GM23338 (cell line): ENCODE data around the gene PRKCQ. TPM values are rescaled to one million over a fixed set of nuclear protein-coding genes. Genes with fewer than 3 reads are reported as not detected.

Experiments
- ATAC-seq: fragments of 200-7000 bp; cut with Tn5 transposase; 3 replicates; pipeline ENCODE4 v1.9.1; 2020
- DNase-seq: peaks from one replicate; pipeline ENCODE4 v3.0.0-alpha.2; 2015; ENCODE audit warnings: low spot score
- H2AFZ ChIP-seq: fragments of 200-600 bp; sonication (generic); 2 replicates; pipeline ENCODE4 v1.8.0; 2016; ENCODE audit warnings: antibody characterized with exemption, mild to moderate bottlenecking, moderate library complexity
- H3F3A ChIP-seq: fragments of 200-600 bp; sonication (generic); replicated peaks from 2 replicates; pipeline ENCODE4 v1.8.0; 2017; ENCODE audit warnings: antibody characterized with exemption, mixed run types, low read depth
- H3K27ac ChIP-seq: fragments of 200-600 bp; sonication (generic); 2 replicates; pipeline ENCODE4 v1.6.1; 2016; ENCODE audit warnings: low read depth
- H3K27me3 ChIP-seq: fragments of 200-600 bp; sonication (generic); 2 replicates; pipeline ENCODE4 v1.8.0; 2016; ENCODE audit warnings: mild to moderate bottlenecking, mixed run types, moderate library complexity; ENCODE audit not compliant: insufficient read depth
- H3K36me3 ChIP-seq: fragments of 200-600 bp; sonication (generic); 2 replicates; pipeline ENCODE4 v1.8.0; 2016; ENCODE audit warnings: mild to moderate bottlenecking; ENCODE audit not compliant: insufficient read depth
- H3K4me1 ChIP-seq: fragments of 200-600 bp; sonication (generic); 2 replicates; pipeline ENCODE4 v1.8.0; 2016; ENCODE audit warnings: mild to moderate bottlenecking, moderate library complexity; ENCODE audit not compliant: insufficient read depth
- H3K4me2 ChIP-seq: fragments of 200-600 bp; sonication (generic); 2 replicates; pipeline ENCODE4 v1.7.1; 2017; ENCODE audit warnings: mixed run types
- H3K4me3 ChIP-seq: fragments of 200-600 bp; sonication (generic); 2 replicates; pipeline ENCODE4 v1.6.1; 2016; ENCODE audit warnings: mixed run types
- H3K79me2 ChIP-seq: fragments of 200-600 bp; sonication (generic); replicated peaks from 2 replicates; pipeline ENCODE4 v1.8.0; 2017; ENCODE audit warnings: mild to moderate bottlenecking; ENCODE audit not compliant: insufficient read depth
- H3K9me2 ChIP-seq: fragments of 200-600 bp; sonication (generic); 2 replicates; pipeline ENCODE4 v1.8.0; 2017; ENCODE audit not compliant: insufficient read depth
- H4K20me1 ChIP-seq: fragments of 200-600 bp; sonication (generic); replicated peaks from 2 replicates; pipeline ENCODE4 v1.8.0; 2017; ENCODE audit warnings: mild to moderate bottlenecking; ENCODE audit not compliant: insufficient read depth
- H3K27ac Mint-ChIP-seq: 2 replicates; pipeline ENCODE4 v1.8.0; 2020; ENCODE audit warnings: inconsistent platforms, mild to moderate bottlenecking, moderate library complexity, mixed read lengths
- H3K27me3 Mint-ChIP-seq: 3 replicates; pipeline ENCODE4 v1.8.0; 2022; ENCODE audit warnings: low read depth, mild to moderate bottlenecking, moderate library complexity, mixed read lengths, inconsistent platforms; ENCODE audit not compliant: insufficient read depth, poor library complexity
- H3K36me3 Mint-ChIP-seq: 3 replicates; pipeline ENCODE4 v1.8.0; 2021; ENCODE audit warnings: low read depth, mild to moderate bottlenecking, inconsistent platforms, moderate library complexity, mixed read lengths
- H3K4me1 Mint-ChIP-seq: 3 replicates; pipeline ENCODE4 v1.8.0; 2020; ENCODE audit warnings: mild to moderate bottlenecking, inconsistent platforms, mixed read lengths
- H3K4me3 Mint-ChIP-seq: 3 replicates; pipeline ENCODE4 v1.8.0; 2021; ENCODE audit warnings: moderate library complexity, mild to moderate bottlenecking, inconsistent platforms, mixed read lengths
- H3K9me3 Mint-ChIP-seq: 3 replicates; pipeline ENCODE4 v1.8.0; 2020; ENCODE audit warnings: moderate library complexity, mild to moderate bottlenecking, inconsistent platforms, mixed read lengths
- CREB1 ChIP-seq: fragments of 250-450 bp; sonication (Bioruptor Pico); IDR thresholded peaks from 2 replicates; pipeline ENCODE4 v1.5.0; 2020; ENCODE audit warnings: low read depth, mild to moderate bottlenecking, moderate library complexity
- EZH2phosphoT487 ChIP-seq: fragments of 200-600 bp; sonication (generic); IDR thresholded peaks from one replicate; pipeline ENCODE4 v1.8.1; 2018; ENCODE audit warnings: antibody characterized with exemption; ENCODE audit not compliant: unreplicated experiment
- JUNB ChIP-seq: IDR thresholded peaks from one replicate; pipeline ENCODE4 v1.6.1; 2016; ENCODE audit warnings: antibody characterized with exemption; ENCODE audit not compliant: unreplicated experiment
- ZNF331 ChIP-seq: fragments of 250-450 bp; sonication (Bioruptor Pico); IDR thresholded peaks from 2 replicates; pipeline ENCODE4 v1.5.0; 2020; ENCODE audit warnings: low read depth, mild to moderate bottlenecking, moderate library complexity
- polyA plus RNA-seq: library from polyadenylated mRNA; unstranded; fragments of >200 nt; fragmentation: Nextera tagmentation; extraction: Ambion mirVana; gene quantifications from 2 replicates; pipeline ENCODE4 v1.2.1, GENCODE V29; 2016
- total RNA-seq: library from RNA; depleted of rRNA; stranded (reverse); fragments of >200 nt; shearing (Covaris generic); gene quantifications from 2 replicates; pipeline ENCODE4 v1.2.3, GENCODE V29; 2014
- TF ChIP-seq, protein P1 (sequence below): fragments of 250-450 bp; sonication (Bioruptor Pico); IDR thresholded peaks from 2 replicates; pipeline ENCODE4 v1.5.0; 2020; ENCODE audit warnings: mild to moderate bottlenecking, moderate library complexity
- TF ChIP-seq, protein P2 (sequence below), 2 experiments: fragments of 200-600 bp in 1 of 2; sonication (generic) in 1 of 2; conservative IDR thresholded peaks; 2 replicates each; pipeline versions ENCODE4 v1.5.1 to v1.6.1; 2016 to 2017; ENCODE audit warnings: antibody characterized with exemption in 2 of 2, low read depth in 2 of 2, mild to moderate bottlenecking in 2 of 2, moderate library complexity in 1 of 2
- TF ChIP-seq, protein P3 (sequence below): IDR thresholded peaks from 2 replicates; pipeline ENCODE4 v1.6.1; 2016; ENCODE audit warnings: antibody characterized with exemption
- TF ChIP-seq, protein P4 (sequence below): IDR thresholded peaks from one replicate; pipeline ENCODE4 v1.6.1; 2018; ENCODE audit warnings: antibody characterized with exemption; ENCODE audit not compliant: unreplicated experiment

Gene PRKCQ
- total and polyA plus RNA-seq, 2 experiments from 2014 or later: 12.6 to 28.5 TPM

DNA sequence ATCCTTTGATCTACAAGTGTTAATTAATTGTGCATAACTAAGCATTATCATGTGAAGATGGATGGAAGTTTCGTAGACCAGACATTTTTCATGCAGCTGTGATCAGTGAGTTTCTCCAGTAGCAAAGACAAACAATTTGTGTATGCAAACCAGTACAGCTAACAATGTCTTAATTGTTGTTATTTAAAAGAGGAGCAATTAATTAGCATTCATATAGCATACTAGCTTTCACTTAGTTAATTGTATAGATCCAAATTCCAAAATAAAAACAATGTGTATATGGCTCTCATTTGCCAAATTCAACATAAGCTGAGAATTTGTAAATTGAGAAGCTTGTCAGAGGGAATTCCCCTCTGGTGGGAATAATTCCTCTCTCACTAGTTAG is 22.6 kb upstream of the PRKCQ start (continued):
- TF ChIP-seq, protein P1, sequence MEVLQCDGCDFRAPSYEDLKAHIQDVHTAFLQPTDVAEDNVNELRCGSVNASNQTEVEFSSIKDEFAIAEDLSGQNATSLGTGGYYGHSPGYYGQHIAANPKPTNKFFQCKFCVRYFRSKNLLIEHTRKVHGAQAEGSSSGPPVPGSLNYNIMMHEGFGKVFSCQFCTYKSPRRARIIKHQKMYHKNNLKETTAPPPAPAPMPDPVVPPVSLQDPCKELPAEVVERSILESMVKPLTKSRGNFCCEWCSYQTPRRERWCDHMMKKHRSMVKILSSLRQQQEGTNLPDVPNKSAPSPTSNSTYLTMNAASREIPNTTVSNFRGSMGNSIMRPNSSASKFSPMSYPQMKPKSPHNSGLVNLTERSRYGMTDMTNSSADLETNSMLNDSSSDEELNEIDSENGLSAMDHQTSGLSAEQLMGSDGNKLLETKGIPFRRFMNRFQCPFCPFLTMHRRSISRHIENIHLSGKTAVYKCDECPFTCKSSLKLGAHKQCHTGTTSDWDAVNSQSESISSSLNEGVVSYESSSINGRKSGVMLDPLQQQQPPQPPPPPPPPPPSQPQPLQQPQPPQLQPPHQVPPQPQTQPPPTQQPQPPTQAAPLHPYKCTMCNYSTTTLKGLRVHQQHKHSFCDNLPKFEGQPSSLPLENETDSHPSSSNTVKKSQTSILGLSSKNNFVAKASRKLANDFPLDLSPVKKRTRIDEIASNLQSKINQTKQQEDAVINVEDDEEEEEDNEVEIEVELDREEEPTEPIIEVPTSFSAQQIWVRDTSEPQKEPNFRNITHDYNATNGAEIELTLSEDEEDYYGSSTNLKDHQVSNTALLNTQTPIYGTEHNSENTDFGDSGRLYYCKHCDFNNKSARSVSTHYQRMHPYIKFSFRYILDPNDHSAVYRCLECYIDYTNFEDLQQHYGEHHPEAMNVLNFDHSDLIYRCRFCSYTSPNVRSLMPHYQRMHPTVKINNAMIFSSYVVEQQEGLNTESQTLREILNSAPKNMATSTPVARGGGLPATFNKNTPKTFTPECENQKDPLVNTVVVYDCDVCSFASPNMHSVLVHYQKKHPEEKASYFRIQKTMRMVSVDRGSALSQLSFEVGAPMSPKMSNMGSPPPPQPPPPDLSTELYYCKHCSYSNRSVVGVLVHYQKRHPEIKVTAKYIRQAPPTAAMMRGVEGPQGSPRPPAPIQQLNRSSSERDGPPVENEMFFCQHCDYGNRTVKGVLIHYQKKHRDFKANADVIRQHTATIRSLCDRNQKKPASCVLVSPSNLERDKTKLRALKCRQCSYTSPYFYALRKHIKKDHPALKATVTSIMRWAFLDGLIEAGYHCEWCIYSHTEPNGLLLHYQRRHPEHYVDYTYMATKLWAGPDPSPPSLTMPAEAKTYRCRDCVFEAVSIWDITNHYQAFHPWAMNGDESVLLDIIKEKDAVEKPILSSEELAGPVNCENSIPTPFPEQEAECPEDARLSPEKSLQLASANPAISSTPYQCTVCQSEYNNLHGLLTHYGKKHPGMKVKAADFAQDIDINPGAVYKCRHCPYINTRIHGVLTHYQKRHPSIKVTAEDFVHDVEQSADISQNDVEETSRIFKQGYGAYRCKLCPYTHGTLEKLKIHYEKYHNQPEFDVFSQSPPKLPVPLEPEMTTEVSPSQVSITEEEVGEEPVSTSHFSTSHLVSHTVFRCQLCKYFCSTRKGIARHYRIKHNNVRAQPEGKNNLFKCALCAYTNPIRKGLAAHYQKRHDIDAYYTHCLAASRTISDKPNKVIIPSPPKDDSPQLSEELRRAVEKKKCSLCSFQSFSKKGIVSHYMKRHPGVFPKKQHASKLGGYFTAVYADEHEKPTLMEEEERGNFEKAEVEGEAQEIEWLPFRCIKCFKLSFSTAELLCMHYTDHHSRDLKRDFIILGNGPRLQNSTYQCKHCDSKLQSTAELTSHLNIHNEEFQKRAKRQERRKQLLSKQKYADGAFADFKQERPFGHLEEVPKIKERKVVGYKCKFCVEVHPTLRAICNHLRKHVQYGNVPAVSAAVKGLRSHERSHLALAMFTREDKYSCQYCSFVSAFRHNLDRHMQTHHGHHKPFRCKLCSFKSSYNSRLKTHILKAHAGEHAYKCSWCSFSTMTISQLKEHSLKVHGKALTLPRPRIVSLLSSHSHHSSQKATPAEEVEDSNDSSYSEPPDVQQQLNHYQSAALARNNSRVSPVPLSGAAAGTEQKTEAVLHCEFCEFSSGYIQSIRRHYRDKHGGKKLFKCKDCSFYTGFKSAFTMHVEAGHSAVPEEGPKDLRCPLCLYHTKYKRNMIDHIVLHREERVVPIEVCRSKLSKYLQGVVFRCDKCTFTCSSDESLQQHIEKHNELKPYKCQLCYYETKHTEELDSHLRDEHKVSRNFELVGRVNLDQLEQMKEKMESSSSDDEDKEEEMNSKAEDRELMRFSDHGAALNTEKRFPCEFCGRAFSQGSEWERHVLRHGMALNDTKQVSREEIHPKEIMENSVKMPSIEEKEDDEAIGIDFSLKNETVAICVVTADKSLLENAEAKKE (CRISPR knock-in tag): no peak
- no peak for TF ChIP-seq CREB1

DNA sequence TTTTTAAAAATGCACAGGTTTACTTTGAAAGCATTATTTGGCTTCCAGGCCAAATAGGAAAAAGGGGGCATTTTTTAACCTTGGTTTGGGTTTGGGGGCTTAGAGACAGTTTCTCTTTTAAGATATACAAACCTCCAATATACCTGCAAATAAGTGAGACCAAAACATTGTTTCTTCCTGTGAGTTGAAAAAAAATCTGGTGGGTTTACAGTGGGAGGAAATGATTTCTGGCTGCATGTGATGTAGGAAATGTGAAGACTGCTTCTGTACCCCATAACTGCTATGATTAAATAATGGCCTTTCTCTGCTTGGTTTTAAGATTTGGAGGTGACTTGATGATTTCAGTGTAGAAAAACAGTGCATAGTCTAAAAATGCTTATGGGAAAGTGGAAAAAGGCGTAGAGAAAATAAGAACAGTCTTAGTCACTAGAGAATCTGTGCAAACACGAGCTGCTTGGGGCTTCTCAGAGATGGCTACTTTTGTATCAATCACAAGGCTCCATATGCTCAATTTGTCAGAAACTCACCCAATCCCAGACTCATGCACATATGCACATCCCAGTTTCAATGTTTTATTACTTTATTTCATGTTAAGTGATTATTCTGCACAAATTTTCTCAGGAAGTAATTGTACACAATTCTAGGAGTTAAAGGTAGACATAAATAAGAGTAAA is 22.1 kb upstream of the PRKCQ start:
- H3F3A ChIP-seq: 0 out of 2 replicates have a peak, but pooled peaks cover 3% of the 10 kb centered on the region
- Mint-ChIP-seq H3K27ac (no peak overlapping the region), H3K27me3 (no peaks in the 10 kb centered on the region), H3K9me3 (no peaks in the 10 kb centered on the region; the same call in 2 of the 3 replicates), H3K4me1 (peaks cover 14% of the 10 kb centered on the region; the same call in 2 of the 3 replicates), H3K36me3 (peaks cover 6% of the 10 kb centered on the region; the same call in 2 of the 3 replicates), H3K4me3 (no peak overlapping the region)
- H3K9me2 ChIP-seq: no peaks in the 10 kb centered on the region
- no peaks in the 10 kb centered on the region for H3K79me2 ChIP-seq
- no peak overlapping the region for H3K27ac ChIP-seq
- no peak overlapping the region for H2AFZ ChIP-seq
- H3K4me3 ChIP-seq: no peak overlapping the region
- no peak overlapping the region for H3K4me2 ChIP-seq
- H4K20me1 ChIP-seq: no peaks in the 10 kb centered on the region
- peaks cover 14% of the 10 kb centered on the region; the same call in 1 of the 2 replicates for H3K4me1 ChIP-seq
- DNase-seq (no peak), ATAC-seq (no peak)
- H3K36me3 ChIP-seq: no peaks in the 10 kb centered on the region; the same call in 1 of the 2 replicates
- H3K27me3 ChIP-seq: no peaks in the 10 kb centered on the region
- TF ChIP-seq, protein P2, sequence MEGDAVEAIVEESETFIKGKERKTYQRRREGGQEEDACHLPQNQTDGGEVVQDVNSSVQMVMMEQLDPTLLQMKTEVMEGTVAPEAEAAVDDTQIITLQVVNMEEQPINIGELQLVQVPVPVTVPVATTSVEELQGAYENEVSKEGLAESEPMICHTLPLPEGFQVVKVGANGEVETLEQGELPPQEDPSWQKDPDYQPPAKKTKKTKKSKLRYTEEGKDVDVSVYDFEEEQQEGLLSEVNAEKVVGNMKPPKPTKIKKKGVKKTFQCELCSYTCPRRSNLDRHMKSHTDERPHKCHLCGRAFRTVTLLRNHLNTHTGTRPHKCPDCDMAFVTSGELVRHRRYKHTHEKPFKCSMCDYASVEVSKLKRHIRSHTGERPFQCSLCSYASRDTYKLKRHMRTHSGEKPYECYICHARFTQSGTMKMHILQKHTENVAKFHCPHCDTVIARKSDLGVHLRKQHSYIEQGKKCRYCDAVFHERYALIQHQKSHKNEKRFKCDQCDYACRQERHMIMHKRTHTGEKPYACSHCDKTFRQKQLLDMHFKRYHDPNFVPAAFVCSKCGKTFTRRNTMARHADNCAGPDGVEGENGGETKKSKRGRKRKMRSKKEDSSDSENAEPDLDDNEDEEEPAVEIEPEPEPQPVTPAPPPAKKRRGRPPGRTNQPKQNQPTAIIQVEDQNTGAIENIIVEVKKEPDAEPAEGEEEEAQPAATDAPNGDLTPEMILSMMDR (conservative IDR thresholded peaks at IDR 0.05; ENCODE audit: low read depth in 2 of 2): no peak
- TF ChIP-seq, protein P3, sequence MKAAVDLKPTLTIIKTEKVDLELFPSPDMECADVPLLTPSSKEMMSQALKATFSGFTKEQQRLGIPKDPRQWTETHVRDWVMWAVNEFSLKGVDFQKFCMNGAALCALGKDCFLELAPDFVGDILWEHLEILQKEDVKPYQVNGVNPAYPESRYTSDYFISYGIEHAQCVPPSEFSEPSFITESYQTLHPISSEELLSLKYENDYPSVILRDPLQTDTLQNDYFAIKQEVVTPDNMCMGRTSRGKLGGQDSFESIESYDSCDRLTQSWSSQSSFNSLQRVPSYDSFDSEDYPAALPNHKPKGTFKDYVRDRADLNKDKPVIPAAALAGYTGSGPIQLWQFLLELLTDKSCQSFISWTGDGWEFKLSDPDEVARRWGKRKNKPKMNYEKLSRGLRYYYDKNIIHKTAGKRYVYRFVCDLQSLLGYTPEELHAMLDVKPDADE: no peak
- TF ChIP-seq, protein P4, sequence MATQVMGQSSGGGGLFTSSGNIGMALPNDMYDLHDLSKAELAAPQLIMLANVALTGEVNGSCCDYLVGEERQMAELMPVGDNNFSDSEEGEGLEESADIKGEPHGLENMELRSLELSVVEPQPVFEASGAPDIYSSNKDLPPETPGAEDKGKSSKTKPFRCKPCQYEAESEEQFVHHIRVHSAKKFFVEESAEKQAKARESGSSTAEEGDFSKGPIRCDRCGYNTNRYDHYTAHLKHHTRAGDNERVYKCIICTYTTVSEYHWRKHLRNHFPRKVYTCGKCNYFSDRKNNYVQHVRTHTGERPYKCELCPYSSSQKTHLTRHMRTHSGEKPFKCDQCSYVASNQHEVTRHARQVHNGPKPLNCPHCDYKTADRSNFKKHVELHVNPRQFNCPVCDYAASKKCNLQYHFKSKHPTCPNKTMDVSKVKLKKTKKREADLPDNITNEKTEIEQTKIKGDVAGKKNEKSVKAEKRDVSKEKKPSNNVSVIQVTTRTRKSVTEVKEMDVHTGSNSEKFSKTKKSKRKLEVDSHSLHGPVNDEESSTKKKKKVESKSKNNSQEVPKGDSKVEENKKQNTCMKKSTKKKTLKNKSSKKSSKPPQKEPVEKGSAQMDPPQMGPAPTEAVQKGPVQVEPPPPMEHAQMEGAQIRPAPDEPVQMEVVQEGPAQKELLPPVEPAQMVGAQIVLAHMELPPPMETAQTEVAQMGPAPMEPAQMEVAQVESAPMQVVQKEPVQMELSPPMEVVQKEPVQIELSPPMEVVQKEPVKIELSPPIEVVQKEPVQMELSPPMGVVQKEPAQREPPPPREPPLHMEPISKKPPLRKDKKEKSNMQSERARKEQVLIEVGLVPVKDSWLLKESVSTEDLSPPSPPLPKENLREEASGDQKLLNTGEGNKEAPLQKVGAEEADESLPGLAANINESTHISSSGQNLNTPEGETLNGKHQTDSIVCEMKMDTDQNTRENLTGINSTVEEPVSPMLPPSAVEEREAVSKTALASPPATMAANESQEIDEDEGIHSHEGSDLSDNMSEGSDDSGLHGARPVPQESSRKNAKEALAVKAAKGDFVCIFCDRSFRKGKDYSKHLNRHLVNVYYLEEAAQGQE: no peak
- TF ChIP-seq CREB1: no peak
- TF ChIP-seq ZNF331 (CRISPR knock-in tag): no peak
- TF ChIP-seq JUNB: no peak
- TF ChIP-seq EZH2phosphoT487: no peak
